Ovary (tissue), 3 donors: ENCODE results near the gene ACTR8.

Source experiments
- EP300 ChIP-seq: sonication (generic); formaldehyde crosslinking; IDR thresholded peaks from one replicate; pipeline ENCODE4 v1.6.1; 2017; ENCODE audit warnings: antibody characterized with exemption
- POLR2A ChIP-seq: fragments of 450-650 bp; IDR thresholded peaks from one replicate; pipeline ENCODE4 v1.6.1; 2017; ENCODE audit warnings: antibody characterized with exemption, mild to moderate bottlenecking, moderate library complexity
- TF ChIP-seq, protein P1 (sequence below), 3 donors: fragments of 450-650 bp in 2 of 3; fragments of 200-600 bp in 1 of 3; IDR thresholded peaks; one replicate each; pipeline versions ENCODE4 v1.5.1 to v1.8.0; 2016 to 2022; ENCODE audit warnings: antibody characterized with exemption in 3 of 3, mild to moderate bottlenecking in 1 of 3
- donor health status: DM: no; HTN: no; CAD: no.

GRCh38 chr3:53841296-53841695, 40.7 kb downstream of the ACTR8 start:
- TF ChIP-seq, protein P1, sequence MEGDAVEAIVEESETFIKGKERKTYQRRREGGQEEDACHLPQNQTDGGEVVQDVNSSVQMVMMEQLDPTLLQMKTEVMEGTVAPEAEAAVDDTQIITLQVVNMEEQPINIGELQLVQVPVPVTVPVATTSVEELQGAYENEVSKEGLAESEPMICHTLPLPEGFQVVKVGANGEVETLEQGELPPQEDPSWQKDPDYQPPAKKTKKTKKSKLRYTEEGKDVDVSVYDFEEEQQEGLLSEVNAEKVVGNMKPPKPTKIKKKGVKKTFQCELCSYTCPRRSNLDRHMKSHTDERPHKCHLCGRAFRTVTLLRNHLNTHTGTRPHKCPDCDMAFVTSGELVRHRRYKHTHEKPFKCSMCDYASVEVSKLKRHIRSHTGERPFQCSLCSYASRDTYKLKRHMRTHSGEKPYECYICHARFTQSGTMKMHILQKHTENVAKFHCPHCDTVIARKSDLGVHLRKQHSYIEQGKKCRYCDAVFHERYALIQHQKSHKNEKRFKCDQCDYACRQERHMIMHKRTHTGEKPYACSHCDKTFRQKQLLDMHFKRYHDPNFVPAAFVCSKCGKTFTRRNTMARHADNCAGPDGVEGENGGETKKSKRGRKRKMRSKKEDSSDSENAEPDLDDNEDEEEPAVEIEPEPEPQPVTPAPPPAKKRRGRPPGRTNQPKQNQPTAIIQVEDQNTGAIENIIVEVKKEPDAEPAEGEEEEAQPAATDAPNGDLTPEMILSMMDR (IDR thresholded peaks at IDR 0.05): no peak
- TF ChIP-seq POLR2A (no peak), EP300 (no peak)
